CD4-positive, CD25-positive, alpha-beta regulatory T cell (primary cell): ENCODE results near the gene CNTN5. TPM values are rescaled to one million over a fixed set of nuclear protein-coding genes. Genes with fewer than 3 reads are reported as not detected.

Source experiments
- ATAC-seq, 2 donors: fragments of 150-1000 bp; cut with Tn5 transposase; one replicate each; pipeline ENCODE4 v1.10.0; 2021; ENCODE audit warnings: low read depth in 2 of 2, moderate number of reproducible peaks in 2 of 2, moderate library complexity in 1 of 2
- DNase-seq, 3 donors: peaks; one replicate each; pipeline versions ENCODE4 v3.0.0 to v3.0.0-alpha.2; 2012 to 2022; ENCODE audit warnings: mixed read lengths in 1 of 3
- H3K27ac ChIP-seq: one replicate; pipeline ENCODE4 v1.7.0; 2013; ENCODE audit warnings: mild to moderate bottlenecking, low read length; ENCODE audit not compliant: insufficient read depth, poor library complexity, severe bottlenecking
- H3K27me3 ChIP-seq: one replicate; pipeline ENCODE4 v1.7.0; 2013; ENCODE audit warnings: low read length; ENCODE audit not compliant: control insufficient read depth, insufficient read depth
- H3K36me3 ChIP-seq: one replicate; pipeline ENCODE4 v1.7.0; 2013; ENCODE audit warnings: mild to moderate bottlenecking, low read length, moderate library complexity; ENCODE audit not compliant: control insufficient read depth, insufficient read depth
- H3K4me1 ChIP-seq: 2 replicates; pipeline ENCODE4 v1.7.0; 2013; ENCODE audit warnings: mild to moderate bottlenecking, low read length; ENCODE audit not compliant: insufficient read depth, control insufficient read depth, poor library complexity, severe bottlenecking
- H3K4me3 ChIP-seq: one replicate; pipeline ENCODE4 v1.7.0; 2013; ENCODE audit warnings: low read depth, mild to moderate bottlenecking, low read length, moderate library complexity
- H3K9me3 ChIP-seq, 2 experiments: 1 replicate in 1 of 2; 2 replicates in 1 of 2; pipeline ENCODE4 v1.7.0; 2013; ENCODE audit warnings: low read length in 2 of 2, mild to moderate bottlenecking in 1 of 2, moderate library complexity in 1 of 2; ENCODE audit not compliant: control insufficient read depth in 2 of 2
- H3K27ac Mint-ChIP-seq, 3 donors: one replicate each; pipeline ENCODE4 v1.8.0; 2020 to 2022; ENCODE audit warnings: mild to moderate bottlenecking in 3 of 3, mixed read lengths in 3 of 3, moderate library complexity in 2 of 3
- H3K27me3 Mint-ChIP-seq: one replicate; pipeline ENCODE4 v1.8.0; 2022; ENCODE audit warnings: mild to moderate bottlenecking, mixed read lengths
- H3K36me3 Mint-ChIP-seq: one replicate; pipeline ENCODE4 v1.8.0; 2020; ENCODE audit warnings: mixed read lengths
- H3K4me1 Mint-ChIP-seq, 4 donors: one replicate each; pipeline ENCODE4 v1.8.0; 2020 to 2022; ENCODE audit warnings: mixed read lengths in 4 of 4, mild to moderate bottlenecking in 1 of 4
- H3K4me3 Mint-ChIP-seq, 4 donors: one replicate each; pipeline ENCODE4 v1.8.0; 2020 to 2022; ENCODE audit warnings: mild to moderate bottlenecking in 4 of 4, mixed read lengths in 4 of 4, moderate library complexity in 3 of 4
- H3K9me3 Mint-ChIP-seq, 7 donors: one replicate each; pipeline ENCODE4 v1.8.0; 2020 to 2022; ENCODE audit warnings: mixed read lengths in 7 of 7, mild to moderate bottlenecking in 3 of 7, moderate library complexity in 2 of 7
- polyA plus RNA-seq, 4 donors: library from polyadenylated mRNA; unstranded; fragments of 300-500 nt; fragmentation: Illumina TruSeq; gene quantifications; one replicate each; pipeline ENCODE4 v1.2.3, GENCODE V29; 2021
- total RNA-seq: library from RNA; stranded (reverse); gene quantifications from one replicate; pipeline ENCODE4 v1.2.3, GENCODE V29; 2022

Gene CNTN5
- total and polyA plus RNA-seq, 5 donors from 2014 or later: not detected

DNA sequence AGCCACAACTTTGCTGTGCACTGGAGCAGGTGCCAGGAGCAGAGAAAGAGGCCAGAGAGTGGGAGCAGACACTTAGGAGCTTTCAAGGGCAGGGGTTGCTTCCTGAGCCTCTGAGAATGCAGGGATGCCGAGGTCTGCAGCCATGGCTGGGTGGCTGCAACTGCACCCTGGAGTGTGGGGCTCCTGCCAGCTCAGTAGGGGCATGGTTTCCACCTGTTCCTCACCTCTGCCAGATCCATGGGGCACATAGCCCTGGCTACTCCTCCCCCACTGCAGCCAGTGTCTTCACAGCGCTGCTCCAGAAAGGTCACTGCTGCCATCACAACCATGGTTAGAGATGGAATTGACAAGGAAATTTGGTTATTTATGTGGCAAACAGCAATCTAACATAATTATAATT, 404.8 kb downstream of the CNTN5 start:
- Mint-ChIP-seq H3K36me3 (no peaks in the 10 kb centered on the region), H3K27me3 (no peaks in the 10 kb centered on the region), H3K27ac (no peak overlapping the region), H3K4me3 (no peak overlapping the region), H3K4me1 (no peaks in the 10 kb centered on the region), H3K9me3 (peaks cover 1 to 11% (median 4%) of the 10 kb centered on the region in 7 donors)
- H3K27ac ChIP-seq: no peak overlapping the region
- H3K4me1 ChIP-seq: no peaks in the 10 kb centered on the region
- no peaks in the 10 kb centered on the region for H3K36me3 ChIP-seq
- no peaks in the 10 kb centered on the region for H3K9me3 ChIP-seq
- ATAC-seq: no peak
- H3K4me3 ChIP-seq: no peak overlapping the region
- H3K27me3 ChIP-seq: no peaks in the 10 kb centered on the region
- no peak for DNase-seq

DNA sequence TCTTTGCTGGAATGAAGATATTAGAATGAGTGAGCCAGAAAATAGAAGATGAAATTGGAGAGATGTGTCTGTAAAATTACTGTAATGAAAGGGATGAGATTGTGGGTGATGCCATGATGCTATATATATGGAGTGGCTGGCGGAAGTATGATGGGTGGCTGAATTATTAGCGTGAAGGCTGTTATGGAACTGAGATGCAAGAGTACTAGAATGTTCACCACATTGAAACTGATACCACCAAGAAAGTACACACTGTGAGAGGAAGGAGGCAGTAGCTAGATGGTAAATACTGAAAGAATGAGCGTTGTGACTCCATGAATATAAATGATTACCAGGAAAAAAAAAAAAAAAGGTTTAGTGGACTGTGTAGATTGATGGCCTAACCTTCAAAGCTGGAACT, 411.9 kb downstream of the CNTN5 start:
- no peak overlapping the region for H3K27ac Mint-ChIP-seq
- no peak overlapping the region for H3K27ac ChIP-seq

DNA sequence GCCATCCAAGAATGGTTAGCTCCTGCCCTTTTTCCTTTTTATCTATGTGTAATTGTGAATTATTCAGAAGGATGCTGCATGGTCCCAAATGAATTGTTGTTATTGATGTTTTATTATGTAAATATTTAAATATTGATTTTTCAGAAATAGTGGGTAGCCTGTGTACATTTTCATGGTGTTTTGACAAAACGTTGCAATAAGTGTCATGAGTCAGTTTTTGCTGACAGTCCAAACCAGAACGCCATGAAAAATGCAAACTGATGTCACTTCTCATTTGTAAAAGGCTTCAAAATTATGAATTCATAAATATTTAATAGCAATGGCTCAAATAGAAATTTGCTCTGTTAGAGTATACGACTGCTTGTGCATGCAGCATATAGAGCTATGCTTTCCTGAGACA, 422.5 kb downstream of the CNTN5 start:
- no peak overlapping the region for H3K4me3 Mint-ChIP-seq
- Histone ChIP-seq H3K4me1 (no peaks in the 10 kb centered on the region), H3K27ac (no peak overlapping the region), H3K27me3 (no peaks in the 10 kb centered on the region), H3K4me3 (no peak overlapping the region), H3K36me3 (no peaks in the 10 kb centered on the region), H3K9me3 (peaks cover 0 to 3% of the 10 kb centered on the region in 2 experiments)
- H3K27ac Mint-ChIP-seq: no peak overlapping the region
- no peaks in the 10 kb centered on the region for H3K27me3 Mint-ChIP-seq
- DNase-seq (no peak), ATAC-seq (no peak)
- H3K9me3 Mint-ChIP-seq: peaks cover 0 to 23% (median 6%) of the 10 kb centered on the region in 7 donors
- H3K4me1 Mint-ChIP-seq: no peaks in the 10 kb centered on the region
- H3K36me3 Mint-ChIP-seq: no peaks in the 10 kb centered on the region

More for the DNA sequence above, 411.9 kb downstream of the CNTN5 start:
- no peak overlapping the region for H3K4me3 Mint-ChIP-seq
- no peaks in the 10 kb centered on the region for H3K27me3 ChIP-seq
- H3K4me1 Mint-ChIP-seq: no peaks in the 10 kb centered on the region
- no peaks in the 10 kb centered on the region for H3K9me3 ChIP-seq
- no peaks in the 10 kb centered on the region for H3K36me3 ChIP-seq
- DNase-seq (no peak), ATAC-seq (no peak)
- H3K4me3 ChIP-seq: no peak overlapping the region
- H3K4me1 ChIP-seq: no peaks in the 10 kb centered on the region
- peaks cover 0 to 16% (median 7%) of the 10 kb centered on the region in 7 donors for H3K9me3 Mint-ChIP-seq
- no peaks in the 10 kb centered on the region for H3K27me3 Mint-ChIP-seq
- no peaks in the 10 kb centered on the region for H3K36me3 Mint-ChIP-seq

DNA sequence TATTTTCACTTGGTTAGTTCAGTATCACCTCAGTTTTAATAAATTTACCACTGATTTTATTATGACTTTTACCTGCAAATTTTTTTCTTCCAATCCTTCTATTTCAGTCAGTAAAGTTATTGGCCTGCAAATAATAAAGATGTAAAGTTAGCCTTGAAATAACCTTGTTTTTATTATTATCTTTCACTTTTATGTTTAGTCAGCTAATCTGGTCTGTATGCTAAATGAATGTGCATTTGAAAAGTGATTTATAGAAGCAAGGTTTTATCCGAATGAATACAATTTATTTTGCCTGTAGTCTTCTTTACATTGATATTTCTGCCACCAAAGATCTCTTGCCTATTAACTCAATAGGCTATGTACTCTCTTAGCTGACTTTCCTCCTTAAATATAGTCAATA, 425.7 kb downstream of the CNTN5 start:
- peaks cover 0 to 19% (median 6%) of the 10 kb centered on the region in 7 donors for H3K9me3 Mint-ChIP-seq
- no peaks in the 10 kb centered on the region for H3K4me1 ChIP-seq
- no peaks in the 10 kb centered on the region for H3K36me3 ChIP-seq
- no peak overlapping the region for H3K27ac ChIP-seq
- H3K4me3 ChIP-seq: no peak overlapping the region
- H3K27me3 Mint-ChIP-seq: no peaks in the 10 kb centered on the region
- ATAC-seq (no peak), DNase-seq (no peak)
- peaks cover 2 to 7% of the 10 kb centered on the region in 2 experiments for H3K9me3 ChIP-seq
- no peak overlapping the region for H3K27ac Mint-ChIP-seq
- no peaks in the 10 kb centered on the region for H3K4me1 Mint-ChIP-seq
- H3K4me3 Mint-ChIP-seq: no peak overlapping the region
- no peaks in the 10 kb centered on the region for H3K36me3 Mint-ChIP-seq
- H3K27me3 ChIP-seq: no peaks in the 10 kb centered on the region

DNA sequence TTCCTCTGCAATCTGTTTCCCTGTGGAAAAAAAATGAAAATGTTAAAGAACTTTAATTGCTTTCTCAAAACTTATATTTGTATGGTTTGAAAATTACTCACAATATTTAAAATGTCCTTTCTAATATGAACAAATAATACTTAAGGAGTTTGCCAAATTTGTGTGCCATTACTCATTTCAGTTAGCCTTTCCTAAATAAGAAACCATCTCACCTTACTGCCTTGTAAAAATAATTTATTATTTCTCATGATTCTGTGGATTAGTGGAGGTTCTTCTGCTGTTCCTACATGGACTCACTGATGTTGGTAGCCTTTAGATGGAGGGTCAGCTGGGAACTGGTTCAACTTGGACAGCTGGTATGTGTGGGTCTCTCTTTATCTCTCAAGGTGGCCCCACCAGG, 428.6 kb downstream of the CNTN5 start:
- Histone ChIP-seq H3K4me3 (no peak overlapping the region), H3K4me1 (no peaks in the 10 kb centered on the region), H3K9me3 (peaks cover 0 to 7% of the 10 kb centered on the region in 2 experiments), H3K27ac (no peak overlapping the region), H3K27me3 (no peaks in the 10 kb centered on the region), H3K36me3 (no peaks in the 10 kb centered on the region)
- no peak for DNase-seq
- no peaks in the 10 kb centered on the region for H3K36me3 Mint-ChIP-seq
- no peaks in the 10 kb centered on the region for H3K27me3 Mint-ChIP-seq
- H3K4me3 Mint-ChIP-seq: no peak overlapping the region
- peaks cover 0 to 13% (median 3%) of the 10 kb centered on the region in 7 donors for H3K9me3 Mint-ChIP-seq
- no peak for ATAC-seq
- H3K27ac Mint-ChIP-seq: no peak overlapping the region
- no peaks in the 10 kb centered on the region for H3K4me1 Mint-ChIP-seq

GRCh38 chr11:99452075-99452474, 431.3 kb downstream of the CNTN5 start:
- Histone ChIP-seq H3K9me3 (peaks cover 0 to 7% of the 10 kb centered on the region in 2 experiments), H3K27ac (no peak overlapping the region), H3K4me3 (no peak overlapping the region), H3K36me3 (no peaks in the 10 kb centered on the region), H3K27me3 (no peaks in the 10 kb centered on the region), H3K4me1 (no peaks in the 10 kb centered on the region)
- H3K36me3 Mint-ChIP-seq: no peaks in the 10 kb centered on the region
- no peak for DNase-seq
- ATAC-seq: no peak
- H3K4me1 Mint-ChIP-seq: no peaks in the 10 kb centered on the region
- H3K9me3 Mint-ChIP-seq: peaks cover 0 to 9% (median 2%) of the 10 kb centered on the region in 7 donors
- no peak overlapping the region for H3K27ac Mint-ChIP-seq
- no peak overlapping the region for H3K4me3 Mint-ChIP-seq
- H3K27me3 Mint-ChIP-seq: no peaks in the 10 kb centered on the region

DNA sequence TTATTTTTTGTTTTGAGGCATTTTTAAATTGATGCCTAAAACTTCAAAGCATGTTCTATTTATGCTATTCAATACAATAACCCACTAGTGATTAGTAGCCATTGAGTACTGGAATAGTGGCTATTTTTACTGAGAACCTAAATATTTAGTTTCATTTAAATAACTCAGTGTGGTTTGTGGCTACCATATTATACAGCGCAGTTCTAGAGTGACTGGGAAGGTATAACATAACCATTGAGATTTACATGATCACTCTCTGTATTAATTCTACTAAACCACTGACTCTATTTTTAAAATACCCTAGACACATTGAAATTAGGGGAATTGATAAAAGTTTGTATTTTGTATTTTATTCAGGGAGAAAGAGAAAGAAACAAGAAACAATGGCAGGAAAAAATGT, 441.2 kb downstream of the CNTN5 start:
- no peaks in the 10 kb centered on the region for H3K27me3 Mint-ChIP-seq
- no peak overlapping the region for H3K27ac ChIP-seq
- H3K36me3 Mint-ChIP-seq: no peaks in the 10 kb centered on the region
- ATAC-seq: no peak
- H3K27ac Mint-ChIP-seq: no peak overlapping the region
- H3K27me3 ChIP-seq: no peaks in the 10 kb centered on the region
- no peaks in the 10 kb centered on the region for H3K4me1 ChIP-seq
- H3K36me3 ChIP-seq: no peaks in the 10 kb centered on the region
- no peaks in the 10 kb centered on the region for H3K4me1 Mint-ChIP-seq
- no peaks in the 10 kb centered on the region for H3K9me3 ChIP-seq
- no peak for DNase-seq
- no peak overlapping the region for H3K4me3 ChIP-seq
- H3K9me3 Mint-ChIP-seq: peaks cover 0 to 11% (median 4%) of the 10 kb centered on the region in 7 donors
- no peak overlapping the region for H3K4me3 Mint-ChIP-seq

DNA sequence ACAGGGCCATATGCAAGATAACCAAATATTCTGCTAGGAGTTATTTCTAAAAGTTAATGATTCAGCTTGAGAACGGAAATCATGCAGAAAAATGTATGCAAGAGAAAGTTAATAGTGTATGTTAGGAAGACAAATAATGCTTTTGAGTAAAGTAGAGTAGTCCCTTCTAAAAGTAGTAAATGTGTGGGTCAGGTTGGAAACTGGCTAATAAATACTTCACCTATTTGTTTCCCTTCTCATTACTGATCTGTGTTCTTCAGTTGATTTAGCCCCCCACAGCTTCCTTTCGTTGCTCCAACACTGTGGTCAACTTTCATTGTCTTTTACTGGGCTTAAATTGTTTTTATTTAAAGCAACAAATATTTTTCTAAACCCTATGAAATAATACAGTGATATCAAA, 444.2 kb downstream of the CNTN5 start:
- H3K4me3 Mint-ChIP-seq: no peak overlapping the region
- H3K9me3 ChIP-seq: no peaks in the 10 kb centered on the region
- H3K4me3 ChIP-seq: no peak overlapping the region
- H3K27me3 Mint-ChIP-seq: no peaks in the 10 kb centered on the region
- no peaks in the 10 kb centered on the region for H3K36me3 Mint-ChIP-seq
- ATAC-seq (no peak), DNase-seq (no peak)
- H3K36me3 ChIP-seq: no peaks in the 10 kb centered on the region
- H3K27ac Mint-ChIP-seq: no peak overlapping the region
- H3K4me1 Mint-ChIP-seq: no peaks in the 10 kb centered on the region
- no peaks in the 10 kb centered on the region for H3K27me3 ChIP-seq
- H3K4me1 ChIP-seq: no peaks in the 10 kb centered on the region
- peaks cover 0 to 6% (median 4%) of the 10 kb centered on the region in 7 donors for H3K9me3 Mint-ChIP-seq
- no peak overlapping the region for H3K27ac ChIP-seq
